ENCODE measurements around the gene TMEM74B.

TMEM74B gene

GRCh38 chr20:1212607-1213396 is 28.0 kb upstream of the TMEM74B start (continued):
- TF ChIP-seq ZNF132 (tag by site-specific recombination; IDR thresholded peaks at IDR 0.05; ENCODE audit: borderline replicate concordance) (no peak), CTCF (tag by site-specific recombination; IDR thresholded peaks at IDR 0.05) (peak; percentile 69)

DNA sequence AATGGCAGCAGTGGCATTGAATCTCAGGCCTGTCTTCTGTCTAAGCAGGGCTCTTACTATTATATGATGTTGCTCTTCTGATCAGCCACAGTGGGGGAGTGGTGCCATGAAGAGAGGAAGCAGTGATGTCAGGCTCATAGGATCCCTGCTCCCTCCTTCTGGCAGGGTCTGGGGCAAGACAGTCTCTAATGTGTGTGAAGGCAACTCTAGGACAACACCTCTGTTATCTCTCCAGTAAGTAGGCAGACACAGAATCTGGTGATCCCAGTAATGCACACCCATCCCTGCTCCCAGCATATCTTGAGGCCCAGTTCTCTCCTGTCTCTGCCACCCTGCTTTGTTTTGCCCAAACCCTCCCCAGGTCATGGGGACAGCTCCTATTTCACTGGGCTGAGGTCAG is 27.2 kb upstream of the TMEM74B start:
- Histone ChIP-seq H3K9me3 (ENCODE audit: control insufficient read depth, insufficient read depth, low read depth, low read length) (no peaks in the 10 kb centered on the region), H3K27ac (ENCODE audit: extremely low read depth, low read depth, low read length) (no peak overlapping the region), H3K4me3 (ENCODE audit: low read depth, low read length) (no peak overlapping the region), H3K4me1 (ENCODE audit: control insufficient read depth, insufficient read depth, low read length) (no peaks in the 10 kb centered on the region), H3K36me3 (ENCODE audit: control insufficient read depth in 2 of 2, insufficient read depth in 1 of 2, low read length in 2 of 2) (no peaks in the 10 kb centered on the region)
- ChIA-PET POLR2A (no interaction called here), CTCF (interaction anchor here (0.6 to 4.3 kb wide), 14 partner anchors 9 to 573 kb away, joined by 3 to 21 read pairs (median 4); partner anchors contain the start of gene C20orf202)
- TF ChIP-seq REST (tag by site-specific recombination; IDR thresholded peaks at IDR 0.05): no peak
- TF ChIP-seq KLF16 (tag by site-specific recombination; IDR thresholded peaks at IDR 0.05): no peak
- no peak for TF ChIP-seq ZNF138 (tag by site-specific recombination; IDR thresholded peaks at IDR 0.05; ENCODE audit: borderline replicate concordance)
- TF ChIP-seq, protein P1, sequence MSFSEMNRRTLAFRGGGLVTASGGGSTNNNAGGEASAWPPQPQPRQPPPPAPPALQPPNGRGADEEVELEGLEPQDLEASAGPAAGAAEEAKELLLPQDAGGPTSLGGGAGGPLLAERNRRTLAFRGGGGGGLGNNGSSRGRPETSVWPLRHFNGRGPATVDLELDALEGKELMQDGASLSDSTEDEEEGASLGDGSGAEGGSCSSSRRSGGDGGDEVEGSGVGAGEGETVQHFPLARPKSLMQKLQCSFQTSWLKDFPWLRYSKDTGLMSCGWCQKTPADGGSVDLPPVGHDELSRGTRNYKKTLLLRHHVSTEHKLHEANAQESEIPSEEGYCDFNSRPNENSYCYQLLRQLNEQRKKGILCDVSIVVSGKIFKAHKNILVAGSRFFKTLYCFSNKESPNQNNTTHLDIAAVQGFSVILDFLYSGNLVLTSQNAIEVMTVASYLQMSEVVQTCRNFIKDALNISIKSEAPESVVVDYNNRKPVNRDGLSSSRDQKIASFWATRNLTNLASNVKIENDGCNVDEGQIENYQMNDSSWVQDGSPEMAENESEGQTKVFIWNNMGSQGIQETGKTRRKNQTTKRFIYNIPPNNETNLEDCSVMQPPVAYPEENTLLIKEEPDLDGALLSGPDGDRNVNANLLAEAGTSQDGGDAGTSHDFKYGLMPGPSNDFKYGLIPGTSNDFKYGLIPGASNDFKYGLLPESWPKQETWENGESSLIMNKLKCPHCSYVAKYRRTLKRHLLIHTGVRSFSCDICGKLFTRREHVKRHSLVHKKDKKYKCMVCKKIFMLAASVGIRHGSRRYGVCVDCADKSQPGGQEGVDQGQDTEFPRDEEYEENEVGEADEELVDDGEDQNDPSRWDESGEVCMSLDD (tag by site-specific recombination; IDR thresholded peaks at IDR 0.05): no peak
- TF ChIP-seq ZNF239 (tag by site-specific recombination; IDR thresholded peaks at IDR 0.05): no peak
- no peak for TF ChIP-seq KLF7 (tag by site-specific recombination; IDR thresholded peaks at IDR 0.05; ENCODE audit: borderline replicate concordance)
- no peak for TF ChIP-seq OSR2 (tag by site-specific recombination; IDR thresholded peaks at IDR 0.05)
- TF ChIP-seq, protein P2, sequence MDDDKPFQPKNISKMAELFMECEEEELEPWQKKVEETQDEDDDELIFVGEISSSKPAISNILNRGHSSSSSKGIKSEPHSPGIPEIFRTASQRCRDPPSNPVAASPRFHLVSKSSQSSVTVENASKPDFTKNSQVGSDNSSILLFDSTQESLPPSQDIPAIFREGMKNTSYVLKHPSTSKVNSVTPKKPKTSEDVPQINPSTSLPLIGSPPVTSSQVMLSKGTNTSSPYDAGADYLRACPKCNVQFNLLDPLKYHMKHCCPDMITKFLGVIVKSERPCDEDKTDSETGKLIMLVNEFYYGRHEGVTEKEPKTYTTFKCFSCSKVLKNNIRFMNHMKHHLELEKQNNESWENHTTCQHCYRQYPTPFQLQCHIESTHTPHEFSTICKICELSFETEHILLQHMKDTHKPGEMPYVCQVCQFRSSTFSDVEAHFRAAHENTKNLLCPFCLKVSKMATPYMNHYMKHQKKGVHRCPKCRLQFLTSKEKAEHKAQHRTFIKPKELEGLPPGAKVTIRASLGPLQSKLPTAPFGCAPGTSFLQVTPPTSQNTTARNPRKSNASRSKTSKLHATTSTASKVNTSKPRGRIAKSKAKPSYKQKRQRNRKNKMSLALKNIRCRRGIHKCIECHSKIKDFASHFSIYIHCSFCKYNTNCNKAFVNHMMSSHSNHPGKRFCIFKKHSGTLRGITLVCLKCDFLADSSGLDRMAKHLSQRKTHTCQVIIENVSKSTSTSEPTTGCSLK (tag by site-specific recombination; IDR thresholded peaks at IDR 0.05): no peak
- no peak for TF ChIP-seq KLF9 (tag by site-specific recombination; IDR thresholded peaks at IDR 0.05; ENCODE audit: low read depth)
- no peak for TF ChIP-seq ZNF660 (tag by site-specific recombination; IDR thresholded peaks at IDR 0.05)
- TF ChIP-seq, protein P3, sequence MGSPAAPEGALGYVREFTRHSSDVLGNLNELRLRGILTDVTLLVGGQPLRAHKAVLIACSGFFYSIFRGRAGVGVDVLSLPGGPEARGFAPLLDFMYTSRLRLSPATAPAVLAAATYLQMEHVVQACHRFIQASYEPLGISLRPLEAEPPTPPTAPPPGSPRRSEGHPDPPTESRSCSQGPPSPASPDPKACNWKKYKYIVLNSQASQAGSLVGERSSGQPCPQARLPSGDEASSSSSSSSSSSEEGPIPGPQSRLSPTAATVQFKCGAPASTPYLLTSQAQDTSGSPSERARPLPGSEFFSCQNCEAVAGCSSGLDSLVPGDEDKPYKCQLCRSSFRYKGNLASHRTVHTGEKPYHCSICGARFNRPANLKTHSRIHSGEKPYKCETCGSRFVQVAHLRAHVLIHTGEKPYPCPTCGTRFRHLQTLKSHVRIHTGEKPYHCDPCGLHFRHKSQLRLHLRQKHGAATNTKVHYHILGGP (tag by site-specific recombination; IDR thresholded peaks at IDR 0.05): no peak
- TF ChIP-seq ZNF792 (tag by site-specific recombination; IDR thresholded peaks at IDR 0.05): no peak
- TF ChIP-seq BCL11B (tag by site-specific recombination; IDR thresholded peaks at IDR 0.05; ENCODE audit: low read depth): no peak
- no peak for TF ChIP-seq ZNF223 (tag by site-specific recombination; IDR thresholded peaks at IDR 0.05)
- TF ChIP-seq ZNF529 (tag by site-specific recombination; IDR thresholded peaks at IDR 0.05; ENCODE audit: insufficient replicate concordance): no peak
- no peak for TF ChIP-seq SETDB1 (IDR thresholded peaks at IDR 0.05; ENCODE audit: insufficient read length, low read length)
- TF ChIP-seq ZNF585B (tag by site-specific recombination; IDR thresholded peaks at IDR 0.05): no peak
- no peak for TF ChIP-seq REPIN1 (tag by site-specific recombination; IDR thresholded peaks at IDR 0.05; ENCODE audit: low read depth)
